Gastroesophageal sphincter (tissue), 4 donors: ENCODE results near the gene ZCCHC7. TPM values are rescaled to one million over a fixed set of nuclear protein-coding genes. Genes with fewer than 3 reads are reported as not detected.
"Not testable (repeated sequence)": the region's sequence is repeated elsewhere in the genome, so short reads cannot be mapped to it uniquely, and the experiment has no call there.

Experiments
- ATAC-seq: fragments of 150-250 bp; one replicate; pipeline ENCODE4 v1.9.1; 2016; ENCODE audit warnings: mild to moderate bottlenecking, moderate library complexity
- H3K27ac ChIP-seq, 4 donors: fragments of 200-600 bp; sonication (generic) in 3 of 4; 1 replicate in 3 of 4; 2 replicates in 1 of 4; pipeline ENCODE4 v1.5.1; 2016 to 2019
- H3K27me3 ChIP-seq: fragments of 200-600 bp; sonication (generic); one replicate; pipeline ENCODE4 v1.5.1; 2019
- H3K36me3 ChIP-seq, 2 donors: fragments of 200-600 bp; sonication (generic); one replicate each; pipeline ENCODE4 v1.5.1; 2019; ENCODE audit warnings: control low read depth in 1 of 2
- H3K4me1 ChIP-seq, 3 donors: fragments of 200-600 bp; sonication (generic); 1 replicate in 2 of 3; 2 replicates in 1 of 3; pipeline ENCODE4 v1.5.1; 2016 to 2019; ENCODE audit warnings: control low read depth in 2 of 3
- H3K4me3 ChIP-seq, 2 donors: fragments of 200-600 bp; sonication (generic); one replicate each; pipeline ENCODE4 v1.5.1; 2019; ENCODE audit warnings: mild to moderate bottlenecking in 1 of 2, moderate library complexity in 1 of 2
- H3K9me3 ChIP-seq, 3 donors: fragments of 200-600 bp; sonication (generic); one replicate each; pipeline ENCODE4 v1.5.1; 2017 to 2019; ENCODE audit warnings: control low read depth in 2 of 3
- CTCF ChIP-seq, 4 experiments: fragments of 200-600 bp in 2 of 4; fragments of 450-650 bp in 2 of 4; sonication (generic) in 1 of 4; IDR thresholded peaks; one replicate each; pipeline ENCODE4 v1.5.1; 2017 to 2019; ENCODE audit warnings: antibody characterized with exemption in 4 of 4, mild to moderate bottlenecking in 2 of 4, moderate library complexity in 2 of 4
- EP300 ChIP-seq: sonication (generic); formaldehyde crosslinking; IDR thresholded peaks from one replicate; pipeline ENCODE4 v1.6.1; 2017; ENCODE audit warnings: antibody characterized with exemption, mild to moderate bottlenecking
- POLR2A ChIP-seq, 2 donors: fragments of 450-650 bp; IDR thresholded peaks; one replicate each; pipeline ENCODE4 v1.6.1; 2017; ENCODE audit warnings: antibody characterized with exemption in 2 of 2, mild to moderate bottlenecking in 2 of 2, moderate library complexity in 1 of 2
- POLR2AphosphoS5 ChIP-seq: sonication (generic); formaldehyde crosslinking; IDR thresholded peaks from one replicate; pipeline ENCODE4 v1.6.1; 2017; ENCODE audit warnings: antibody characterized with exemption
- WGBS, 2 donors: methylation state at CpG; one replicate each; pipeline ENCODE4 v1.1.5; 2018; ENCODE audit warnings: low coverage in 1 of 2; 5-methylcytosine and 5-hydroxymethylcytosine counted together
- total RNA-seq, 4 donors: library from RNA; depleted of rRNA; stranded (reverse); fragments of >200 nt; gene quantifications; one replicate each; pipeline ENCODE4 v1.1.0, GENCODE V29; 2016

Gene ZCCHC7
- total RNA-seq, 4 donors from 2014 or later = 12.1 to 23.5 (median 17.6) TPM

DNA sequence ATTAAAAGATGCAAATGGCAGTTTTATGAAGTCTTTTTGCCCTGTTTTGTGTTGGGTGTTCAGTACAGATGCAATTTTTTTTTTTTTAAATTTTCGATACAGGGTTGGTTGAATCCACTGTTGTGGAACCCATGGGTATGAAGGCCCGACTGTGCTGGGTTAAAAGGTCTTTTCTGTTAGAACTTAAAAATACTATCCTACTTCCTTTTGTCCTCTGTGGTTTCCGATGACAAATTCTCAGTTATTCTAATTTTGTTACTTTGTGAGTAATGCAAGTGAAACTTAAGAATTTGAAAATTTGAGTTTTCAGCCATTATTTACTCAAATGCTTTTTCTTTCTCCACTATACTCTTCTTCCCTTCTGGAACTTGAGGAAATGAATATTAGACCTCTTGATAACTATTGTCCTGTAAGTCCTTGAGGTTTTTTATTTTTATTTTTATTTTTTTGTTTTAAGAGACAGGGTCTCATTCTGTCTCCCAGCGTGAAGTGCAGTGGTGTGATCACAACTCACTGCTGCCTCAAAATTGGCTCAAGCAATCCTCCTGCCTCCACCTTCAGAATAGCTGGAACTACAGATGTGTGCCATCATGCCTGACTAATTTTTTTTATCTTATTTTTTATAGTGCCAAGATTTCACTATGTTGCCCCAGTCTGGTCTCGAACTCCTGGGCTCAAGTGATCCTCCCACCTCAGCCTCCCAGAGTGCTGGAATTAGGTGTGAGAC is 67.5 kb downstream of the ZCCHC7 start:
- H3K4me1 ChIP-seq = no peaks in the 10 kb centered on the region
- no peak for TF ChIP-seq EP300
- TF ChIP-seq CTCF (IDR thresholded peaks at IDR 0.05) = no peak
- TF ChIP-seq POLR2AphosphoS5 = no peak
- no peak for TF ChIP-seq POLR2A (IDR thresholded peaks at IDR 0.05)
- no peak for ATAC-seq
- H3K4me3 ChIP-seq = no peak overlapping the region
- H3K27me3 ChIP-seq = no peaks in the 10 kb centered on the region
- H3K9me3 ChIP-seq = no peaks in the 10 kb centered on the region
- no peak overlapping the region for H3K27ac ChIP-seq
- peaks cover 0 to 17% of the 10 kb centered on the region in 2 donors for H3K36me3 ChIP-seq
- 86 to 87% methylated on average over 5 of the region's 5 CpGs for WGBS, 2 donors

GRCh38 chr9:37190739-37191138 is 70.4 kb downstream of the ZCCHC7 start:
- H3K27ac ChIP-seq, H3K4me3 ChIP-seq, ATAC-seq, H3K4me1 ChIP-seq, H3K27me3 ChIP-seq, H3K9me3 ChIP-seq: not testable (repeated sequence)
- WGBS, 2 donors = 97 to 100% methylated on average over 2 to 13 of the region's 13 CpGs
- peaks cover 0 to 17% of the 10 kb centered on the region in 2 donors for H3K36me3 ChIP-seq

GRCh38 chr9:37191403-37192089 is 71.2 kb downstream of the ZCCHC7 start:
- H3K4me3 ChIP-seq = no peak overlapping the region
- H3K36me3 ChIP-seq = peaks cover 0 to 17% of the 10 kb centered on the region in 2 donors
- 88% methylated on average over 2 to 4 of the region's 4 CpGs for WGBS, 2 donors
- TF ChIP-seq EP300 (no peak), POLR2A (IDR thresholded peaks at IDR 0.05) (no peak)
- H3K9me3 ChIP-seq = no peaks in the 10 kb centered on the region
- H3K27me3 ChIP-seq = no peaks in the 10 kb centered on the region
- ATAC-seq = no peak
- peaks cover 0 to 7% (median 0%) of the 10 kb centered on the region in 3 donors for H3K4me1 ChIP-seq
- no peak overlapping the region for H3K27ac ChIP-seq

GRCh38 chr9:37192803-37193202 is 72.4 kb downstream of the ZCCHC7 start:
- H3K9me3 ChIP-seq = no peaks in the 10 kb centered on the region
- no peak for ATAC-seq
- peaks cover 0 to 17% of the 10 kb centered on the region in 2 donors for H3K36me3 ChIP-seq
- H3K4me3 ChIP-seq = no peak overlapping the region
- H3K27ac ChIP-seq = no peak overlapping the region
- no peaks in the 10 kb centered on the region for H3K27me3 ChIP-seq
- TF ChIP-seq CTCF (IDR thresholded peaks at IDR 0.05) (no peak), POLR2A (IDR thresholded peaks at IDR 0.05) (no peak), POLR2AphosphoS5 (no peak), EP300 (no peak)
- peaks cover 0 to 20% (median 0%) of the 10 kb centered on the region in 3 donors for H3K4me1 ChIP-seq

GRCh38 chr9:37197158-37198038 is 77.0 kb downstream of the ZCCHC7 start:
- Histone ChIP-seq H3K36me3 (no peaks in the 10 kb centered on the region), H3K27me3 (no peaks in the 10 kb centered on the region), H3K4me3 (no peak overlapping the region), H3K27ac (no peak overlapping the region), H3K4me1 (peaks cover 0 to 25% (median 0%) of the 10 kb centered on the region in 3 donors), H3K9me3 (no peaks in the 10 kb centered on the region)
- TF ChIP-seq POLR2A (IDR thresholded peaks at IDR 0.05) = no peak
- no peak for TF ChIP-seq POLR2AphosphoS5
- no peak for TF ChIP-seq EP300
- TF ChIP-seq CTCF (IDR thresholded peaks at IDR 0.05) = no peak
- WGBS, 2 donors = 30 to 33% methylated on average over 4 of the region's 4 CpGs
- no peak for ATAC-seq
